GM21723 (cell line): Measurements from ENCODE around the gene FMO2.
"Not testable (repeated sequence)": the region's sequence is repeated elsewhere in the genome, so short reads cannot be mapped to it uniquely, and the experiment has no call there.

Source experiments
- ATAC-seq: cut with Tn5 transposase; IDR thresholded peaks from one replicate; pipeline ENCODE4 v1.9.1; 2021; ENCODE audit warnings: mild to moderate bottlenecking, moderate library complexity; ENCODE audit not compliant: unreplicated experiment

FMO2 gene

GRCh38 chr1:171219346-171220080 is 34.4 kb downstream of the FMO2 start:
- ATAC-seq, result no peak

GRCh38 chr1:171220081-171220420 is 35.0 kb downstream of the FMO2 start:
- ATAC-seq, result no peak

GRCh38 chr1:171220581-171221054 is 35.5 kb downstream of the FMO2 start:
- ATAC-seq, result no peak

GRCh38 chr1:171221665-171222591 is 36.8 kb downstream of the FMO2 start:
- no peak for ATAC-seq

- ATAC-seq, result no peak
Measured at GRCh38 chr1:171222936-171223335, 37.8 kb downstream of the FMO2 start.

GRCh38 chr1:171224257-171224656 is 39.2 kb downstream of the FMO2 start:
- ATAC-seq, result not testable (repeated sequence)

GRCh38 chr1:171226747-171227370 is 41.8 kb downstream of the FMO2 start:
- ATAC-seq, result peak; percentile 86

GRCh38 chr1:171231326-171231725 is 46.2 kb downstream of the FMO2 start:
- no peak for ATAC-seq

GRCh38 chr1:171233183-171233582 is 48.1 kb downstream of the FMO2 start:
- ATAC-seq, result no peak

GRCh38 chr1:171236231-171236630 is 51.1 kb downstream of the FMO2 start:
- ATAC-seq, result not testable (repeated sequence)

GRCh38 chr1:171243878-171244277 is 58.8 kb downstream of the FMO2 start:
- ATAC-seq, result no peak

- ATAC-seq, result peak; percentile 75
Measured at GRCh38 chr1:171245458-171246064, 60.5 kb downstream of the FMO2 start.

- ATAC-seq, result no peak
Measured at GRCh38 chr1:171247501-171247900, 62.4 kb downstream of the FMO2 start.

- no peak for ATAC-seq
Measured at GRCh38 chr1:171248302-171248701, 63.2 kb downstream of the FMO2 start, which contains the start of gene FMO1. Gene FMO1, plus strand, starts transcription at chr1:171248494. Its CDS starts 9,594 bp downstream, at chr1:171258088.

GRCh38 chr1:171248841-171249240 is 63.7 kb downstream of the FMO2 start:
- no peak for ATAC-seq

GRCh38 chr1:171250263-171250662 is 65.2 kb downstream of the FMO2 start:
- no peak for ATAC-seq

- peak; percentile 53 for ATAC-seq
Measured at GRCh38 chr1:171251042-171251951, 66.2 kb downstream of the FMO2 start.

- ATAC-seq, result no peak
Measured at GRCh38 chr1:171251952-171252300, 66.8 kb downstream of the FMO2 start.

- ATAC-seq, result peak; percentile 94
Measured at GRCh38 chr1:171252482-171252881, 67.4 kb downstream of the FMO2 start.

GRCh38 chr1:171254859-171255258 is 69.8 kb downstream of the FMO2 start:
- ATAC-seq, result no peak
